GM19397 (cell line): ENCODE measurements around the gene PPM1D.

Source experiments
- ATAC-seq: cut with Tn5 transposase; IDR thresholded peaks from one replicate; pipeline ENCODE4 v1.9.1; 2021; ENCODE audit warnings: mild to moderate bottlenecking, moderate library complexity; ENCODE audit not compliant: unreplicated experiment

The PPM1D gene

GRCh38 chr17:60618080-60618479 is 18.1 kb downstream of the PPM1D start:
- no peak for ATAC-seq

GRCh38 chr17:60618854-60619526 is 19.0 kb downstream of the PPM1D start:
- ATAC-seq, result no peak

- ATAC-seq, result no peak
Measured at GRCh38 chr17:60622961-60623360, 23.0 kb downstream of the PPM1D start.

- ATAC-seq, result no peak
Measured at GRCh38 chr17:60623415-60623814, 23.4 kb downstream of the PPM1D start.

- ATAC-seq, result no peak
Measured at GRCh38 chr17:60627124-60627523, 27.1 kb downstream of the PPM1D start.

- ATAC-seq, result no peak
Measured at GRCh38 chr17:60628252-60628889, 28.4 kb downstream of the PPM1D start.

GRCh38 chr17:60629120-60629519 is 29.1 kb downstream of the PPM1D start:
- ATAC-seq, result no peak

GRCh38 chr17:60630352-60630751 is 30.4 kb downstream of the PPM1D start:
- no peak for ATAC-seq

GRCh38 chr17:60631119-60631518 is 31.1 kb downstream of the PPM1D start:
- no peak for ATAC-seq

- ATAC-seq, result no peak
Measured at GRCh38 chr17:60637683-60638082, 37.7 kb downstream of the PPM1D start.

GRCh38 chr17:60639019-60639330 is 39.0 kb downstream of the PPM1D start:
- no peak for ATAC-seq

- no peak for ATAC-seq
Measured at GRCh38 chr17:60640503-60640902, 40.5 kb downstream of the PPM1D start.

- no peak for ATAC-seq
Measured at GRCh38 chr17:60641126-60641525, 41.1 kb downstream of the PPM1D start.

- ATAC-seq, result no peak
Measured at GRCh38 chr17:60641810-60642220, 41.8 kb downstream of the PPM1D start.

GRCh38 chr17:60645918-60646523 is 46.0 kb downstream of the PPM1D start:
- no peak for ATAC-seq

GRCh38 chr17:60646701-60647100 is 46.7 kb downstream of the PPM1D start:
- ATAC-seq, result no peak

- no peak for ATAC-seq
Measured at GRCh38 chr17:60647705-60648104, 47.7 kb downstream of the PPM1D start.

- ATAC-seq, result peak; percentile 85
Measured at GRCh38 chr17:60652454-60653247, 52.7 kb downstream of the PPM1D start.

- no peak for ATAC-seq
Measured at GRCh38 chr17:60653569-60653968, 53.6 kb downstream of the PPM1D start.

- ATAC-seq, result no peak
Measured at GRCh38 chr17:60656499-60656898, 56.5 kb downstream of the PPM1D start.

- ATAC-seq, result no peak
Measured at GRCh38 chr17:60659156-60659555, 59.2 kb downstream of the PPM1D start.

GRCh38 chr17:60661489-60661888 is 61.5 kb downstream of the PPM1D start:
- no peak for ATAC-seq
